HFFc6 (cell line): ENCODE measurements around the gene ACER3. TPM values are rescaled to one million over a fixed set of nuclear protein-coding genes. Genes with fewer than 3 reads are reported as not detected.
"Not testable (repeated sequence)": the region's sequence is repeated elsewhere in the genome, so short reads cannot be mapped to it uniquely, and the experiment has no call there.

Experiments used
- DNase-seq: peaks from one replicate; pipeline ENCODE4 v3.0.0-alpha.2; 2018
- H3K27ac Mint-ChIP-seq: 2 replicates; pipeline ENCODE4 v1.8.0; 2020; ENCODE audit warnings: mild to moderate bottlenecking, mixed read lengths
- H3K27me3 Mint-ChIP-seq: 2 replicates; pipeline ENCODE4 v1.8.0; 2021; ENCODE audit warnings: mild to moderate bottlenecking, moderate library complexity, mixed read lengths; ENCODE audit not compliant: insufficient read depth
- H3K36me3 Mint-ChIP-seq: 2 replicates; pipeline ENCODE4 v1.8.0; 2021; ENCODE audit warnings: low read depth, mixed read lengths
- H3K4me1 Mint-ChIP-seq: 2 replicates; pipeline ENCODE4 v1.8.0; 2020; ENCODE audit warnings: low read depth, mixed read lengths
- H3K4me3 Mint-ChIP-seq: 2 replicates; pipeline ENCODE4 v1.8.0; 2020; ENCODE audit warnings: mild to moderate bottlenecking, moderate library complexity, mixed read lengths
- H3K9me3 Mint-ChIP-seq: 2 replicates; pipeline ENCODE4 v1.8.0; 2020; ENCODE audit warnings: mild to moderate bottlenecking, mixed read lengths
- total RNA-seq, 6 experiments: library from RNA; stranded (reverse); fragmentation: NEBNext Ultra II Directional; extraction: Animal tissue kit (Norgen Biotek cat#: 25700); gene quantifications; 2 replicates in 1 of 6; 3 replicates in 5 of 6; pipeline ENCODE4 v1.2.3, GENCODE V29; 2021
- TF ChIP-seq, protein P1 (sequence below): fragments of 200-600 bp; sonication (generic); IDR thresholded peaks from 2 replicates; pipeline ENCODE4 v1.5.0; 2021; ENCODE audit warnings: antibody characterized with exemption, mild to moderate bottlenecking

Gene ACER3
- total RNA-seq, 6 experiments from 2014 or later: 13.9 to 18.2 (median 15.3) TPM

GRCh38 chr11:77009533-77010160 is 148.9 kb downstream of the ACER3 start:
- Mint-ChIP-seq H3K27ac (no peak overlapping the region), H3K27me3 (no peaks in the 10 kb centered on the region; the same call in none of the 2 replicates), H3K4me3 (no peak overlapping the region), H3K36me3 (no peaks in the 10 kb centered on the region), H3K9me3 (no peaks in the 10 kb centered on the region), H3K4me1 (no peaks in the 10 kb centered on the region)
- TF ChIP-seq, protein P1, sequence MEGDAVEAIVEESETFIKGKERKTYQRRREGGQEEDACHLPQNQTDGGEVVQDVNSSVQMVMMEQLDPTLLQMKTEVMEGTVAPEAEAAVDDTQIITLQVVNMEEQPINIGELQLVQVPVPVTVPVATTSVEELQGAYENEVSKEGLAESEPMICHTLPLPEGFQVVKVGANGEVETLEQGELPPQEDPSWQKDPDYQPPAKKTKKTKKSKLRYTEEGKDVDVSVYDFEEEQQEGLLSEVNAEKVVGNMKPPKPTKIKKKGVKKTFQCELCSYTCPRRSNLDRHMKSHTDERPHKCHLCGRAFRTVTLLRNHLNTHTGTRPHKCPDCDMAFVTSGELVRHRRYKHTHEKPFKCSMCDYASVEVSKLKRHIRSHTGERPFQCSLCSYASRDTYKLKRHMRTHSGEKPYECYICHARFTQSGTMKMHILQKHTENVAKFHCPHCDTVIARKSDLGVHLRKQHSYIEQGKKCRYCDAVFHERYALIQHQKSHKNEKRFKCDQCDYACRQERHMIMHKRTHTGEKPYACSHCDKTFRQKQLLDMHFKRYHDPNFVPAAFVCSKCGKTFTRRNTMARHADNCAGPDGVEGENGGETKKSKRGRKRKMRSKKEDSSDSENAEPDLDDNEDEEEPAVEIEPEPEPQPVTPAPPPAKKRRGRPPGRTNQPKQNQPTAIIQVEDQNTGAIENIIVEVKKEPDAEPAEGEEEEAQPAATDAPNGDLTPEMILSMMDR: no peak
- no peak for DNase-seq

DNA sequence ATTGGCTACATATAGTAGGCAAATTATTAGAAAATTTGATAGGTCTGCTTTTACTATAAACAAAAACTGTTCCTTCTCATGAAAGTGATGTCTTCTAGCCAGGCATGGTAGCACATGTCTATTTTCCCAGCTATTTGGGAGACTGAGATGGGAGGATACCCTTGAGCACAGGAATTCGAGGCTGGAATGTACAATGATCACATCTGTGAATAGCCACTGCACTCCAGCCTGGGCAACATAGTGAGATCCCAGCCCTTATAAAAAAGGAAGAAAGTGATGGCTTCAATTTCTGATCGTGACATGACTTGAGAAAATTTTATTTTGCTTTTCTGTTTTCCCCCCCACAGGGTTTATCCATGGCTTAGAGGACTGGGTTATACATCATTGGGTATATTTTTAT is 154.0 kb downstream of the ACER3 start:
- no peaks in the 10 kb centered on the region; the same call in 1 of the 2 replicates for H3K27me3 Mint-ChIP-seq
- H3K36me3 Mint-ChIP-seq: peaks cover 21% of the 10 kb centered on the region
- H3K4me3 Mint-ChIP-seq: no peak overlapping the region
- H3K4me1 Mint-ChIP-seq: peaks cover 19% of the 10 kb centered on the region
- no peaks in the 10 kb centered on the region for H3K9me3 Mint-ChIP-seq
- no peak overlapping the region for H3K27ac Mint-ChIP-seq
- TF ChIP-seq, protein P1: no peak
- DNase-seq: no peak

DNA sequence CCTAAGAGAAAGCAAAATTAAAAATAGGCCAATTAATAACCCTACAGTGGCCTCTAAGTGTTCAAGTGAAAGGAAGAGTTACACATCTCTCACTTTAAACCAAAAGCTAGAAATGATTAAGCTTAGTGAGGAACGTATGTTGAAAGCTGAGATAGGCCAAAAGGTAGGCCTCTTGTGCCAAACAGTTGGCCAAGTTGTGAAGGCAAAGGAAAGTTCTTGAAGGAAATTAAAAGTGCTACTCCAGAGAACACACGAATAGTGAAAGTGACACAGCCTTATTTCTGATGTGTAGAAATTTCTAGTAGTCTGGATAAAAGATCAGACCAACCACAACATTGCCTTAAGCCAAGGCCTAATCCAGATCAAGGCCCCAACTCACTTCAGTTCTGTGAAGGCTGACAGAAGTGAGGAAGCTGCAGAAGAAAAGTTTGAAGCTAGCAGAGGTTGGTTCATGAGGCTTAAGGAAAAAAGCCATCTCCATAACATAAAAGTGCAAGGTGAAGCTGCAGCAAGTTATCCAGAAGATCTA is 157.7 kb downstream of the ACER3 start:
- not testable (repeated sequence) for H3K4me3 Mint-ChIP-seq, H3K27ac Mint-ChIP-seq, DNase-seq, H3K27me3 Mint-ChIP-seq, H3K9me3 Mint-ChIP-seq
- Mint-ChIP-seq H3K36me3 (peaks cover 21% of the 10 kb centered on the region), H3K4me1 (peaks cover 35% of the 10 kb centered on the region)

GRCh38 chr11:77019976-77020595 is 159.4 kb downstream of the ACER3 start:
- TF ChIP-seq, protein P1: no peak
- Mint-ChIP-seq H3K4me1 (peaks cover 35% of the 10 kb centered on the region), H3K9me3 (no peaks in the 10 kb centered on the region), H3K27ac (no peak overlapping the region), H3K36me3 (peaks cover 21% of the 10 kb centered on the region), H3K27me3 (no peaks in the 10 kb centered on the region; the same call in 1 of the 2 replicates), H3K4me3 (no peak overlapping the region)
- DNase-seq: no peak

- TF ChIP-seq, protein P1: no peak
- Mint-ChIP-seq H3K27me3 (no peaks in the 10 kb centered on the region; the same call in 1 of the 2 replicates), H3K4me3 (no peak overlapping the region), H3K4me1 (peaks cover 30% of the 10 kb centered on the region), H3K27ac (no peak overlapping the region), H3K36me3 (peaks cover 19% of the 10 kb centered on the region), H3K9me3 (no peaks in the 10 kb centered on the region)
- DNase-seq: no peak
Measured at GRCh38 chr11:77020734-77021133, 160.0 kb downstream of the ACER3 start.

GRCh38 chr11:77024745-77025144 is 164.0 kb downstream of the ACER3 start:
- Mint-ChIP-seq H3K4me3 (no peak overlapping the region), H3K9me3 (no peaks in the 10 kb centered on the region), H3K27ac (no peak overlapping the region), H3K4me1 (peaks cover 15% of the 10 kb centered on the region), H3K36me3 (no peaks in the 10 kb centered on the region), H3K27me3 (peaks cover 8% of the 10 kb centered on the region)
- no peak for DNase-seq
- TF ChIP-seq, protein P1: no peak
